Posterior vena cava (tissue), 2 donors: Measurements from ENCODE around the gene KCNQ2. TPM values are rescaled to one million over a fixed set of nuclear protein-coding genes. Genes with fewer than 3 reads are reported as not detected.

Source experiments
- DNase-seq: peaks from one replicate; pipeline ENCODE4 v3.0.0-alpha.2; 2020; ENCODE audit warnings: low spot score
- intact Hi-C, 2 donors: fragments of 100-400 bp; cut with DNase I; formaldehyde crosslinking; loops; one replicate each; pipeline versions ENCODE4 v1.14.1 to v1.14.2; 2022 to 2023
- total RNA-seq, 2 donors: library from RNA; stranded (reverse); fragmentation: NEBNext Ultra II Directional; extraction: Animal tissue kit (Norgen Biotek cat#: 25700); gene quantifications; one replicate each; pipeline ENCODE4 v1.2.1, GENCODE V29; 2021
- donor health status: DM: yes; HTN: yes; CAD: no.
- donor health status: DM: yes; HTN: yes; CAD: no.

KCNQ2 gene
- total RNA-seq, 2 donors from 2014 or later = not detected

- intact Hi-C loops = loop anchor here in 1 of 2 donors (1.0 kb wide), 1 partner anchor 36 kb away; no protein-coding TSS in a partner anchor
- DNase-seq = no peak
Observed at GRCh38 chr20:63503524-63503923, 31.1 kb upstream of the KCNQ2 start.

DNA sequence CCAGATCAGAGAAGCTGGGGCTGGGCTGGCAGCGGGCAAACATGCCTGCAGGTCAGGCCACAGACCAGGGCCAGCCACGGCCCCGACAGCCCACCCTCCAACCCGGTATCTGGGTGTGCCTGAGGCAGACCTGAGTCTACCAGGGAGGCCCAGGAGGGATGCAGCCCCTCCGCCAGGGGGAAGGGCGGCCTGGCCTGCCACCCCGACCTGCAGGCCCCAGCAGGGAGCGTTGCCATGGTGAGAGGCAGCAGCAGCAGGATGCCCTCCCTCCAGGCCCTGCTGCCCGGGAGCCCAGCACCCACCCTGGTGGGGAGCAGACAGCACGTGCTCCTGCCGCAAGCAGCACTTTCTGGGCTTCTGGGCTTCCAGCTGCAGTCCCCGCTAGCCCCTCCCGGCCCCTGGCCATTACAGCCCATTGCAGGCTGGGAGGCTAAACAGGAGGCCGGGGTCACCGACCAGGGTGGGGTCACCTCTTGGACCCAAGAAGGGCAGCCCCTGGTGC lies 30.3 kb upstream of the KCNQ2 start:
- intact Hi-C loops = loop anchor here in 1 of 2 donors (1.0 kb wide), 2 partner anchors 35 to 188 kb away; no protein-coding TSS in a partner anchor
- peak; percentile 75 for DNase-seq

DNA sequence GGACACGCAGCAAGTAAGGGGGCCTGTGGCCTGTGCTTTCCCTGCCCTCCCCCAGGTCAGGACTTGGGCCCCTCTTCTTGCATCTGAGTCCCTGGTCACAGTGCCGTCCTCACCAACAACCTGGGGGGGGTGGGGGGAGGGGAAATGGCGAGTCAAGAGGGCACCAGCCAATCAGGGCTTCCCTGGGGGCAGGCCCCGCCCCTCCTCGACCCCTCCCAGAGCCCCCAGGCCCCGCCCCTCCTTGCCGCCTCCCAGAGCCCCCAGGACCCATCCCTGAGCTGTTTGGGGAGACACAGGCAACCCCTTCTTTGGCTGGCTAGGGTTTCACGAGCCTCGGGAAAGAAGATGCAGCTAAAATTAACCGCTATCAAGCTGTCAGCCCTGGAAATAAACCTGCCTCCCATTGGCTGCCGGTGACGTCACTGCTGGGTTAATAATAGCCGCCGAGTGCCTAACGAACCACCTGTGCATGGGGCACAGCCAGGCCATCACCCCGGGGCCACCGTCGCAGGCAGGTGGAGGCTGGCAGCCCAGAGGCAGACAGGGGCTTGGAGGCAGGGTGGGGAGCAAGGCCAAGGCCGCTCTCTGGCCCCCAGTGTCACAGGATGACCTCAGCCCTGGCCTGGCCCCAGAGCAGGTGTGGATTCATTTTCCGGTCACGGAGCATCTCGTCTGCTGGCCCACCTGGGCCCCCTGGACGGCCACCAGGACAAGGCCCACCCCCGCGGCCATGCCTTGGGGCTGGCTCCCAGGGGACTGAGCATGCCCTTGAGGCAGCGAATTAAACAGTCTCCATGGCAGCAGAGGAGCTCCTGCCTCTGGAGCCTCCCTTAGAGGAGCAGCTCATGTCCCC lies 29.6 kb upstream of the KCNQ2 start:
- DNase-seq = peak; percentile 70
- intact Hi-C loops = loop anchor here in 1 of 2 donors (1.0 kb wide), 1 partner anchor 188 kb away; no protein-coding TSS in a partner anchor

GRCh38 chr20:63500902-63501817 lies 28.7 kb upstream of the KCNQ2 start:
- DNase-seq = no peak
- intact Hi-C loops = no loop called here

- no peak for DNase-seq
- intact Hi-C loops = no loop called here
Observed at GRCh38 chr20:63500151-63500901, 27.9 kb upstream of the KCNQ2 start.

DNA sequence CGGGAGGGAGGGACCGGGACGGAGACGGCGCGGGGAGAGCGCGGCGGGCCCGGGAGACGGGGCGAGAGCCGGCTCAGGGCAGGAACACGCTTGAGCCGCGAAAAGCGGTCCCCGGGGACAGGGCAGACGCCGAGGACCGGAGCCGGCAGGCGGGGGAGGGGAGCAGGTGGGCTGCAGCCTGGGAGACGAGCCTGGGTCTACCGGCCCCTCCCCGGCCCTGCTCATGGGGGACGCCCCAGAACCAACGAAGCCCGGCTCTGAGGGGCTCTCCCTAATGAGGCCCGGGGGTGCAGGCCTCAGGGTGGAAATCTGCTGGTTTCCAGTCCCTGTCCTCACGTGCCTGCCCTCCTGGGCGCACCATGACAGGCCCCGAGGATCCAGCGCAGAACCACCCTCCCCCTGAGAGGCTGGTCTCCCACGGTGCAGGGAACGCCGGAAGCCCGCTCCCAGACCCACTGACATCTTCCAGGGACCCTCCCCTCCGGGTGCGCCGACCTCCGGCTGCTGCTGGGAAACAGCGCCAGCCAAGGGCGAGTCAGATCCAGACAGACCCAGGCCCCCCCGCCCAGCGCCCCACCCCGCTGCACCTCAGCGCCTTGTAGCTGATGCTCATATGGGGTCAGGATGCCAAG lies 27.0 kb upstream of the KCNQ2 start:
- intact Hi-C loops = no loop called here
- DNase-seq = no peak

- no peak for DNase-seq
Observed at GRCh38 chr20:63498960-63499337, 26.5 kb upstream of the KCNQ2 start, which contains the start of gene EEF1A2. EEF1A2 (minus strand) TSS chr20:63499083; CDS start chr20:63497763, 1,320 bp downstream.

GRCh38 chr20:63497946-63498935 lies 25.8 kb upstream of the KCNQ2 start:
- DNase-seq = no peak
- intact Hi-C loops = no loop called here

More at GRCh38 chr20:63498960-63499337, 26.5 kb upstream of the KCNQ2 start, which contains the start of gene EEF1A2:
- intact Hi-C loops = no loop called here

GRCh38 chr20:63497138-63497945 lies 24.9 kb upstream of the KCNQ2 start:
- no peak for DNase-seq
- intact Hi-C loops = no loop called here

GRCh38 chr20:63496596-63497120 lies 24.2 kb upstream of the KCNQ2 start:
- intact Hi-C loops = no loop called here
- no peak for DNase-seq

DNA sequence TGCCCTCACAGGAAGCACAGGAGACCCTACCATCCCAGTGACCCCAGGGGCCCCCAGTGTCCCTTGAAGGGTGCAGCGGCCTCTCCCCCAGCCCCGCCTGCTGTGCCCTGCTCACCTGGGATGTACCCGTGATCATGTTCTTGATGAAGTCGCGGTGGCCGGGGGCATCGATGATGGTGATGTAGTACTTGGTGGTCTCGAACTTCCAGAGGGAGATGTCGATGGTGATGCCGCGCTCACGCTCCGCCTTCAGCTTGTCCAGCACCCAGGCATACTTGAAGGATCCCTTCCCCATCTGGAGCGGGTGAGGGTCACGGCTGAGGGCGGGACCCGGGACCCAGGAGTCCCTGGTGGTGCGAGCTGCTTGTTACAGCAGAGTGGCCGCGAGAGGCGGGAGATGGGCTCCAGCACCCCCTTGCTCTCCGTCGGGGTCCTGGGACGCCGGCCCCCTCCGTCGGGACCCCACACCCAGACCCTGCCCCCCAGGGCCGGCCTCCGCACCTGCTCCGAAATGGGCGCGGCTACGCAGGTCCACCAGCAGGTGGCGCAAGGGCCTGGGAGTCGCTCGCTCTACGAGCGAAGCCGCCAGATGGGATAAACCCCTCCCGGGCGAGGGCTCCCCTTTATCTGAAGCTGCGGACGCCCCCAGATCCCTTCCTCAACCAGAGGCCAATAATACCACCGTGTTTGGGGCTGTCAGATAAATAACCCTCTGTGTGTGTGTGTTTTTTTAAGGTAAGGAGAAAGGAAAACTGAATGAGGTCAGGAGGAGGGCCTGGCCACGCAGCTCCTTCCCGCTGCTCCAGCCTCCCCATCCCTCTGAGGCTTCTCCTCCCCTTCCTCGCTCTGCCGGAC lies 23.5 kb upstream of the KCNQ2 start:
- DNase-seq = no peak
- intact Hi-C loops = no loop called here

DNA sequence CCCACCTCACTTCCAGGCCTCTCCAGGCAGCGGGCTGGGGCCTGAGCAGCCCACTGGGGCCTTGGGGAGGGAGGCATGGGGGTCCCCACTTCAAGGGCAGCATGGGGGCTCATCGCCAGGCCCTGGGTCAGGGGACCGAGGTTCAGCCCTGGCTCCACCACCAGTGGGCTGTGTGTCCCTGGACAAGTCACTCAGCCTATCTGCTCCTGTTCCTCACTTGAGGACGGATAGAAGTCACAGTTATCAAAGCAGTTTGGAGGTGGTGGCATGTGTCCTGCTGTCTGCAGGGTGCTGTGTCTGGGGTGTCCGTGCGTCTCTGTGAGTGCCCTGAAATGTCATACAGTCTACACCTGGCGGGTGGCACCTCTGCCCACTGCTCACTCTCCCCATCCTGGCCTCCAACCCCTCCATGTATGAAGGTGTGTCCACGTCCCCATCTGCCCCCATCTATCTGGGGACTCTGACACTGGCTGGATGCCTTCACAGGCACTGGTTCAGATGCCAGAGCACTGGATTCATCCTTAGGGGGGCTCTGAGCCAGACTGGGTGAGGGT lies 22.8 kb upstream of the KCNQ2 start:
- intact Hi-C loops = no loop called here
- no peak for DNase-seq

- intact Hi-C loops = no loop called here
Observed at GRCh38 chr20:63494420-63495166, 22.1 kb upstream of the KCNQ2 start.

DNA sequence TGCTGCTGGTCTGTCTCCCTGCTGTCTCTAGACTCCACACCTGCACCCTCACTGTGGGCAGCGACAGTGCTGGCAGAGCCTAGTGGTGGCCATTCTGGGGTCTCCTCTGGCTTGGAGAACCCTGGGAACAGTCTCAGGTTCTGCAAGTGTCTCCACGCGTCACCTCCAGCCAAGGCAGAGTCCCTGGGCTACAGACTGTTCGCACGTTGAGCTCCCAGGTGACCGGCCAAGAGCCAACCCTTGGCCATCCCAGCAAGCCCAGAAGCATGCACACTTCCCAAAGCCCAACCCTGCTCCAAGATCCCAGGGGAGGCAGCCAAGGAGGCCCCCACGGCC lies 21.6 kb upstream of the KCNQ2 start:
- intact Hi-C loops = no loop called here
- DNase-seq = no peak

More at GRCh38 chr20:63494420-63495166, 22.1 kb upstream of the KCNQ2 start:
- no peak for DNase-seq
